GM19452 (cell line): ENCODE measurements around the gene CADM2.

ENCODE experiments used
- ATAC-seq: cut with Tn5 transposase; IDR thresholded peaks from one replicate; pipeline ENCODE4 v1.9.1; 2021; ENCODE audit not compliant: unreplicated experiment

Gene CADM2

GRCh38 chr3:86087160-86087871 lies 1128.5 kb downstream of the CADM2 start:
- ATAC-seq: no peak

GRCh38 chr3:86104154-86104553 lies 1145.4 kb downstream of the CADM2 start:
- ATAC-seq: no peak

- no peak for ATAC-seq
Measured at GRCh38 chr3:86109434-86109833, 1150.6 kb downstream of the CADM2 start.
